Activated naive CD8-positive, alpha-beta T cell (primary cell): Measurements from ENCODE around the gene DACH2.
"Not testable (repeated sequence)": the region's sequence is repeated elsewhere in the genome, so short reads cannot be mapped to it uniquely, and the experiment has no call there.

Experiments
- H3K27ac Mint-ChIP-seq: one replicate; pipeline ENCODE4 v1.8.0; 2021; ENCODE audit warnings: mixed read lengths
- H3K27me3 Mint-ChIP-seq: one replicate; pipeline ENCODE4 v1.8.0; 2021; ENCODE audit warnings: mixed read lengths
- H3K36me3 Mint-ChIP-seq: one replicate; pipeline ENCODE4 v1.8.0; 2021; ENCODE audit warnings: mixed read lengths
- H3K4me1 Mint-ChIP-seq: one replicate; pipeline ENCODE4 v1.8.0; 2021; ENCODE audit warnings: low read depth, mixed read lengths
- H3K4me3 Mint-ChIP-seq: one replicate; pipeline ENCODE4 v1.8.0; 2021; ENCODE audit warnings: mild to moderate bottlenecking, mixed read lengths
- H3K9me3 Mint-ChIP-seq: one replicate; pipeline ENCODE4 v1.8.0; 2021; ENCODE audit warnings: low read depth, mixed read lengths

DACH2 gene

DNA sequence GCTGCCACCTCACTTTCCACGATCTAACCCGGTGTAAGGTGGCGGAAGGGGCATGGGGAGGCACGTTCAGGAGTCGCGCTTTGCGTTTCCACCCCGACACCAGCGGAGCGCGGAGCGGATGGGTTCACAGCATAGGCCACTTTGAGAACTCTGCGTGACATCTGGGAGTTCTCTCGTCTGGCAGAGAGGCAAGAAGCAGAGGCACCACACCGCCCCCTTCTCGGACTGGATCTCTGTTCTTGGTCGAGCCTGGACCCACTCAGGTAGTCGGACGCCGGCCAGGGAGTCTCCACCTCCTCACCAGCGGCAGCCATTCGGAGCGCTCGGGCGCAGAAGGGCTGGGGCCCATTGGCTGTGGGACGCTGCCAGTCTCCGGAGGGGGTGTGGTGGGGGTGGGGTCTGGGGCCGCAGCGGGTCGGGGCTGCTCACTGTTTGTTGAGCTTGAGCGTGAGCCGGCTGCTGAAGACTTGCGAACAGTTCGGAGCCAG, at the start of gene DACH2:
Gene DACH2, plus strand, starts transcription at position 428 of the 488 bp plus-strand sequence.
- Mint-ChIP-seq H3K9me3 (no peaks in the 10 kb centered on the region), H3K4me3 (peak within 1 kb of the TSS; percentile 76), H3K36me3 (no peaks in the 10 kb centered on the region), H3K27me3 (peaks cover 13% of the 10 kb centered on the region), H3K27ac (no peak within 1 kb of the TSS), H3K4me1 (peaks cover 13% of the 10 kb centered on the region)

DNA sequence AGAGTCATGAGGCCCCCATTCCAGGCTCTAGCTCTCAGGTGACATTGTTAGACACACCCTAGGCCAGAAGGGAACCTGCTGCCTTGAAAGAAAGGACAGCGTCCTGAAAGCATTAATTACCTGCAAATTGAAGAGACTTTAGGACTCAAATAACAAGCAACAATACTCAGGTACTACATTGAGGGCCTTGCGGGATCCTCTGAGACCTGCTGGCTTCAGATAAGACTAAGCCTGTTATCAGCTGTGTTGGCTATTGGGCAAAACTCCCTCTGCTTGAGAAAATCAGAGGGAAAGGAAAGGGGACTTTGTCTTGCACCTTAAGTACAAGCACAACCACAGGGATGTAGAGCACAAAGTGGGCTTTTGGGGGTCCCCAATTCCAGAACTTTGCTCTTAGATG, 45.9 kb upstream of the DACH2 start:
- Mint-ChIP-seq H3K4me3 (no peak overlapping the region), H3K27me3 (no peaks in the 10 kb centered on the region), H3K9me3 (no peaks in the 10 kb centered on the region), H3K27ac (no peak overlapping the region), H3K4me1 (no peaks in the 10 kb centered on the region), H3K36me3 (no peaks in the 10 kb centered on the region)

DNA sequence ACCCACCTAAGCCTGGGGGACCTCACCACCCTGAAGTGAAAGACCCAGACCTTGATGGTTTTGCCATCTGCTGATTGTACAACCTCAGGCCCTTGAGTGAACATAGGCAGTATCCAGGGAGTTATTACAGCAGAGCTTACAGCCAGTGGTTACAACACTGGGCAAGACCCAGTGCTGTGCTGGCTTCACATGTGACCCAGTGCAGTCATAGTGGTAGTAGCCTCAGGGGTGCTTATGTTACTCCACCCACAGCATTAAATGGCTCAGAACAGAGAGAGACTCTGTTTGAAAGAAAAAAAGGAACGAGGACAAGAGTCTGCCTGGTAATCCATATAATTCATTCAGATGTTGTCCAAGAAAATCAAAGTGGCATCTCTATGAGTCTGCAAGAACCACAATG, 45.2 kb upstream of the DACH2 start:
- Mint-ChIP-seq H3K4me3 (no peak overlapping the region), H3K27ac (no peak overlapping the region), H3K9me3 (no peaks in the 10 kb centered on the region), H3K36me3 (no peaks in the 10 kb centered on the region), H3K4me1 (no peaks in the 10 kb centered on the region), H3K27me3 (no peaks in the 10 kb centered on the region)

DNA sequence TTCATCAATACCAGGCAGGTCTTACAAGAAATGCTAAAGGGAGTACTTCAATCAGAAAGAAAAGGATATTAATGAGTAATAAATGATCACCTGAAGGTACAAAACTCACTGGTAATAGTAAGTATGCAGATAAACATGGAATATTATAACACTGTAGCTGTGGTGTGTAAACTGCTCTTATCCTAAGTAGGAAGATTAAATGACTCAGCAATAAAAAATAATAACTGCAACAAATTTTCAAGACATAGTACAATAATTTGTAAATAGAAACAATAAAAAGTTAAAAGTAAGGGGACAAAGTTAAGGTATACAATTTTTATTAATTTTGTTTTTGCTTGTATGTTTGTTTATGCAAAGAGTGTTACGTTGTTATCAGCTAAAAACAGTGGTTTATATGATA, 43.7 kb upstream of the DACH2 start:
- Mint-ChIP-seq H3K4me3 (no peak overlapping the region), H3K27ac (no peak overlapping the region), H3K27me3 (no peaks in the 10 kb centered on the region), H3K4me1 (no peaks in the 10 kb centered on the region), H3K9me3 (no peaks in the 10 kb centered on the region), H3K36me3 (no peaks in the 10 kb centered on the region)

GRCh38 chrX:86121916-86122315, 26.3 kb upstream of the DACH2 start:
- H3K4me1 Mint-ChIP-seq, result no peaks in the 10 kb centered on the region
- no peak overlapping the region for H3K27ac Mint-ChIP-seq
- H3K27me3 Mint-ChIP-seq, result no peaks in the 10 kb centered on the region
- peaks cover 19% of the 10 kb centered on the region for H3K9me3 Mint-ChIP-seq
- H3K4me3 Mint-ChIP-seq, result no peak overlapping the region
- peaks cover 2% of the 10 kb centered on the region for H3K36me3 Mint-ChIP-seq

- no peaks in the 10 kb centered on the region for H3K36me3 Mint-ChIP-seq
- H3K9me3 Mint-ChIP-seq, result no peaks in the 10 kb centered on the region
- H3K27me3 Mint-ChIP-seq, result peaks cover 1% of the 10 kb centered on the region
- H3K4me1 Mint-ChIP-seq, result peaks cover 1% of the 10 kb centered on the region
- no peak overlapping the region for H3K4me3 Mint-ChIP-seq
- H3K27ac Mint-ChIP-seq, result no peak overlapping the region
Measured at GRCh38 chrX:86133761-86134160, 14.5 kb upstream of the DACH2 start.

DNA sequence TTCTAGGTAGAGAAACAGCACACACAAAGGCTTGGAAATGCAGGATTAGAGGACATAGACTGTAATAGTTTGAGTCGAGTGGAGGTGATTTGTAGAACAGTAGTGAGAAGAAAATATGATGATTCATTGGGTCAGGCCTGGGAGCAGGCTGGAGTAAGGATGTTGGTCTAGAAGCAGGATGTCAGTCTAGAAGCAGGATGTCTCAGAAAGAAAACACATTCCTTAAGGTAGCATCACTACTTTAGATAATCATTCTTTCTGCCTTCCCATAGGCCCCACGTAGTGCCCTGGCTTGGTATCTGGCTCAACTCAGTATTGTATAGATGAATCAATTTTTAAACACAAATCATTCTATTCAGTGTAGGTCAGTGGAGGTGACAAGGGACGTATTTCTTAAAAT, 11.2 kb upstream of the DACH2 start:
- no peak overlapping the region for H3K27ac Mint-ChIP-seq
- peaks cover 1% of the 10 kb centered on the region for H3K4me1 Mint-ChIP-seq
- no peaks in the 10 kb centered on the region for H3K36me3 Mint-ChIP-seq
- H3K27me3 Mint-ChIP-seq, result peaks cover 4% of the 10 kb centered on the region
- no peak overlapping the region for H3K4me3 Mint-ChIP-seq
- H3K9me3 Mint-ChIP-seq, result no peaks in the 10 kb centered on the region

GRCh38 chrX:86141786-86142185, 6.5 kb upstream of the DACH2 start:
- Mint-ChIP-seq H3K4me3 (no peak overlapping the region), H3K27me3 (peaks cover 4% of the 10 kb centered on the region), H3K4me1 (no peaks in the 10 kb centered on the region), H3K27ac (no peak overlapping the region), H3K9me3 (no peaks in the 10 kb centered on the region), H3K36me3 (no peaks in the 10 kb centered on the region)

- Mint-ChIP-seq H3K9me3 (no peaks in the 10 kb centered on the region), H3K4me1 (peaks cover 13% of the 10 kb centered on the region), H3K27ac (no peak overlapping the region), H3K36me3 (no peaks in the 10 kb centered on the region), H3K4me3 (no peak overlapping the region), H3K27me3 (peaks cover 16% of the 10 kb centered on the region)
Measured at GRCh38 chrX:86146102-86146501, 2.1 kb upstream of the DACH2 start.

- Mint-ChIP-seq H3K36me3 (no peaks in the 10 kb centered on the region), H3K27ac (no peak overlapping the region), H3K4me3 (peak overlapping the region; percentile 76), H3K27me3 (peaks cover 13% of the 10 kb centered on the region), H3K9me3 (no peaks in the 10 kb centered on the region), H3K4me1 (peaks cover 13% of the 10 kb centered on the region)
Measured at GRCh38 chrX:86148594-86148993, 343 bp downstream of the DACH2 start.

DNA sequence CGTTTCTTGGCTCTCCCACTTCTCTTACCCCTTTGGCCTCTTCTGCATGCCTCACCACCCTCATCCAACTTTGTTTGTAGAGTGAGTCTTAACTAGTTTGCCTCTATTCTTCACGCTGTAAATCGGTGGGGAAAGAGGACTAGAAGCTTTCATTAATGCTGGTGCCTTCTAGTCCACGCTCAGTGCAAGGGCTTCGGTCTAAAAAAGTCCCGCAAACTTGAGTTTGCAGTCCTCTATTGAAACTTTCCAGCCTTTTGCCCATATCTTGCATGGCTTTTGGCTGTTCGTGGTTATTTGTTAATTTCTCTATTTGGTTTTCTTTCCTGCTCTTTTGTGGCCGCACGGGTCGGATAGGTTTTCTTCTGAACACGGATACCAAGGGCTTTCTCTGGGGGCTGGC, 868 bp downstream of the DACH2 start:
- Mint-ChIP-seq H3K4me1 (peaks cover 13% of the 10 kb centered on the region), H3K27ac (no peak overlapping the region), H3K36me3 (no peaks in the 10 kb centered on the region), H3K4me3 (peak overlapping the region; percentile 76), H3K27me3 (peaks cover 12% of the 10 kb centered on the region), H3K9me3 (no peaks in the 10 kb centered on the region)

DNA sequence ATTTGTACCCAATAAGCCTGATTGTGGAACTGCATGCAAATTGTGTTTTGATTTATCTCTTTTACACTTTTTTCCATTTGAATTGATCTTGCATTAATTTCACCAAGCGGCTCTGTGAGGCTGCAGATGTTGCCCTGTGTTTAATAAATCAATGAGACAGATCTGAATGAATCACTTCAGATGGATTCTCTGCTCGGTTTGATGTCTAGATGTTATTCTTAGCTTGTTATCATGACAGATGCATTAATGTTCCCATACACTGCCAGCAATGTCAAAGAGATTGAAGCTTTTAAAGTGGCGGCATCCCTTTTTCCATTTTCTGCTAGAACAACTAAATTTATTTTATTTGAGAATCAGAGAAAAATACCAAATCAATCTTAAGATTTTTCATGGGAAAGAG, 6.3 kb downstream of the DACH2 start:
- Mint-ChIP-seq H3K36me3 (no peaks in the 10 kb centered on the region), H3K9me3 (no peaks in the 10 kb centered on the region), H3K27ac (no peak overlapping the region), H3K4me1 (peaks cover 2% of the 10 kb centered on the region), H3K4me3 (no peak overlapping the region), H3K27me3 (peaks cover 8% of the 10 kb centered on the region)

DNA sequence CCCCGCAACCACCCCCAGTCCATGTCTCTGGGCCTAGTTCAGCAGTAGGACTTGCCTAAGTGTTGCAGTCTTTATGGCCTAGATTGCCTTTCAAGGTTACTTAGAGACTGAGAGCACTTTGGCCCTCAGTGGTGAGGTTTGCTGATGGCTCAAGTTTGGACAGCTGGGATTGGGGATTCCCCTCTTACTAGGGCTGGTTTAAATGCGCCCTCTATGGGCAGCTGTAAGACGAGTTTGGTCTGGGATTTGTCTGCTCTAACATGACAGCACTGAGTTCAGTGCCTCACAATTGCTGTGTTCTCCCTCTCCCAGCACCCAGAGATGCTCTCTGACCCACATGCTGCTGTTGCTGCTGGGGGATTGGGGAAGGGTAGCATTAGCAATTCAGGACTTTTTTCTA, 23.1 kb downstream of the DACH2 start:
- no peak overlapping the region for H3K4me3 Mint-ChIP-seq
- H3K9me3 Mint-ChIP-seq, result no peaks in the 10 kb centered on the region
- no peaks in the 10 kb centered on the region for H3K4me1 Mint-ChIP-seq
- no peaks in the 10 kb centered on the region for H3K36me3 Mint-ChIP-seq
- H3K27me3 Mint-ChIP-seq, result peaks cover 9% of the 10 kb centered on the region
- no peak overlapping the region for H3K27ac Mint-ChIP-seq

GRCh38 chrX:86178906-86179305, 30.7 kb downstream of the DACH2 start:
- Mint-ChIP-seq H3K9me3 (no peaks in the 10 kb centered on the region), H3K4me1 (no peaks in the 10 kb centered on the region), H3K36me3 (no peaks in the 10 kb centered on the region), H3K27me3 (peaks cover 1% of the 10 kb centered on the region), H3K27ac (no peak overlapping the region), H3K4me3 (no peak overlapping the region)

DNA sequence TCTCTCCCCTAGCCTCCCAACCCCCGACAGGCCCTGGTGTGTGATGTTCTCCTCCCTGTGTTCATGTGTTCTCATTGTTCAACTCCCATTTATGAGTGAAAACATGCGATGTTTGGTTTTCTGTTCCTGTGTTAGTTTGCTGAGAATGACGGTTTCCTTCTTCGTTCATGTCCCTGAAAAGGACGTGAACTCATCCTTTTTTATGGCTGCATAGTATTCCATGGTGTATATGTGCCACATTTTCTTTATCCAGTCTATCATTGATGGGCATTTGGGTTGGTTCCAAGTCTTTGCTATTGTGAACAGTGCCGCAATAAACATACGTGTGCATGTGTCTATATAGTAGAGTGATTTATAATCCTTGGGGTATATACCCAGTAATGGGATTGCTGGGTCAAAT, 33.1 kb downstream of the DACH2 start:
- H3K36me3 Mint-ChIP-seq, H3K4me3 Mint-ChIP-seq, H3K27ac Mint-ChIP-seq, H3K4me1 Mint-ChIP-seq, H3K27me3 Mint-ChIP-seq, H3K9me3 Mint-ChIP-seq: not testable (repeated sequence)

DNA sequence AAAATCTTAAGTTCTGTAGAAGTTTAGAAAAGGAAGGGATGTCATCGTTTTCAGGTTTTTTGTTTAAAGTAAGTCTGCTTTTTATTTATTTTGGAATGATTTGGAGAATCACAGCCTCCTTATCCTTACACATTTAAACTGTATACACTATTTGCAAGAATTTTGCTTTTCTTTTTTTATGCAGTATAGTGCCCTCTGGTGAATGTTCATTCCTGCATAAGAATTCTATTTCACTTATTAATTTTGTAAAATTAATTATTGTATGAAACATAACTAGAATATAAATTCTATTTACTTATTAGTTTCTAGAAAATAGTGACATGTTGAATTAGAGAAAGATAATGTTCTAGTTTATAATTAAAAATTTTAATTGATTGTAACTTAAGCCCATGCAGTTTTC, 44.6 kb downstream of the DACH2 start:
- H3K27me3 Mint-ChIP-seq, result no peaks in the 10 kb centered on the region
- H3K9me3 Mint-ChIP-seq, result no peaks in the 10 kb centered on the region
- H3K4me1 Mint-ChIP-seq, result no peaks in the 10 kb centered on the region
- H3K4me3 Mint-ChIP-seq, result no peak overlapping the region
- no peak overlapping the region for H3K27ac Mint-ChIP-seq
- H3K36me3 Mint-ChIP-seq, result no peaks in the 10 kb centered on the region
